Dendritic cell treated with granulocyte-macrophage colony-stimulating factor and Interleukin-4, amounts not matched to agents 40 ng/mL and 50 ng/mL, for 4 days (primary cell): ENCODE data around the gene EEFSEC.

Experiments
- H3K27ac Mint-ChIP-seq: one replicate; pipeline ENCODE4 v1.8.0; 2022; ENCODE audit warnings: mild to moderate bottlenecking, mixed read lengths
- H3K27me3 Mint-ChIP-seq: one replicate; pipeline ENCODE4 v1.8.0; 2022; ENCODE audit warnings: mild to moderate bottlenecking, mixed read lengths
- H3K36me3 Mint-ChIP-seq: one replicate; pipeline ENCODE4 v1.8.0; 2022; ENCODE audit warnings: low read depth, mixed read lengths
- H3K4me1 Mint-ChIP-seq: one replicate; pipeline ENCODE4 v1.8.0; 2022; ENCODE audit warnings: low read depth, mixed read lengths
- H3K4me3 Mint-ChIP-seq: one replicate; pipeline ENCODE4 v1.8.0; 2022; ENCODE audit warnings: mild to moderate bottlenecking, moderate library complexity, mixed read lengths
- H3K9me3 Mint-ChIP-seq: one replicate; pipeline ENCODE4 v1.8.0; 2022; ENCODE audit warnings: mixed read lengths
- intact Hi-C: fragments of 100-400 bp; cut with micrococcal nuclease; formaldehyde crosslinking; loops from one replicate; pipeline ENCODE4 v1.15.0; 2022

The EEFSEC gene

DNA sequence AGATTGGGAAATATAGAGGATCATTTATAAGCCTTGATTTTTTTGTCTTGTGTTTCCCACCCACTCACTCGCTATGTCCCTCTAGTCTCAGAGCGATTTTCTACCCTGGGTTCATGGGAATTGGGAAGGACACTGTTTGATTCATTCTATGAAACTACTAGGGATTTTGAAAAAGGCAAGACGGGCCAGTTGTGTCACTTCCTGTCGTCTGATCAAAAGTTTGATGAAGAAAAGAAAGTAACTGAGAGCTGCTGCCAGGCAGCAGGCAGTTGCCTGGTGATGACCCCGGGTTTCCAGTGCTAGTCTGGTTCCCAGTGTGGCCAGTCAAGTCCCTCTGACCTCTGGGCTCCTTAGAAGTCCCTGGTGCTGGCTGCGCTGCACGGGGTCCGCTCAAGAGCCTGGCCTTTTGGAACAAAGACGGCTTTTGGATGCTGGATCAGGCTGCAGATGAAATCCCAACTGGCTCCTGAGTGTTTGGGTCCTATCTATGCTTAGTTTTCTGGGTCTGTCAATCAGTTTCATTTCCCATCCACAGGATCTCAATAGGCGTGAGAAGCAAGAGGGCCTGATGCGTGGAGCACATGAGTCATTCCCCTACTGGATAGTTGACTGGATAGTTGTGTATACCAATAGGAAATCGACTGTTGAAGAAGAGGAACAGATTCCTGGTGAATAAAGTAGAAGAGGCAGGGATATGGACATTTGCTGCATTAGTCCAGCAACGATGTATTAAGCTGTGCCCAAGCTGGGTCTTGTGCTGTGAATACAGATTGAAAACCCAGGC lies 89.7 kb downstream of the EEFSEC start:
- no peaks in the 10 kb centered on the region for H3K27me3 Mint-ChIP-seq
- H3K36me3 Mint-ChIP-seq, result peaks cover 41% of the 10 kb centered on the region
- H3K4me3 Mint-ChIP-seq, result peak overlapping the region; percentile 35
- H3K27ac Mint-ChIP-seq, result peak overlapping the region; percentile 86
- H3K9me3 Mint-ChIP-seq, result no peaks in the 10 kb centered on the region
- peaks cover 34% of the 10 kb centered on the region for H3K4me1 Mint-ChIP-seq
- intact Hi-C loops, result no loop called here

DNA sequence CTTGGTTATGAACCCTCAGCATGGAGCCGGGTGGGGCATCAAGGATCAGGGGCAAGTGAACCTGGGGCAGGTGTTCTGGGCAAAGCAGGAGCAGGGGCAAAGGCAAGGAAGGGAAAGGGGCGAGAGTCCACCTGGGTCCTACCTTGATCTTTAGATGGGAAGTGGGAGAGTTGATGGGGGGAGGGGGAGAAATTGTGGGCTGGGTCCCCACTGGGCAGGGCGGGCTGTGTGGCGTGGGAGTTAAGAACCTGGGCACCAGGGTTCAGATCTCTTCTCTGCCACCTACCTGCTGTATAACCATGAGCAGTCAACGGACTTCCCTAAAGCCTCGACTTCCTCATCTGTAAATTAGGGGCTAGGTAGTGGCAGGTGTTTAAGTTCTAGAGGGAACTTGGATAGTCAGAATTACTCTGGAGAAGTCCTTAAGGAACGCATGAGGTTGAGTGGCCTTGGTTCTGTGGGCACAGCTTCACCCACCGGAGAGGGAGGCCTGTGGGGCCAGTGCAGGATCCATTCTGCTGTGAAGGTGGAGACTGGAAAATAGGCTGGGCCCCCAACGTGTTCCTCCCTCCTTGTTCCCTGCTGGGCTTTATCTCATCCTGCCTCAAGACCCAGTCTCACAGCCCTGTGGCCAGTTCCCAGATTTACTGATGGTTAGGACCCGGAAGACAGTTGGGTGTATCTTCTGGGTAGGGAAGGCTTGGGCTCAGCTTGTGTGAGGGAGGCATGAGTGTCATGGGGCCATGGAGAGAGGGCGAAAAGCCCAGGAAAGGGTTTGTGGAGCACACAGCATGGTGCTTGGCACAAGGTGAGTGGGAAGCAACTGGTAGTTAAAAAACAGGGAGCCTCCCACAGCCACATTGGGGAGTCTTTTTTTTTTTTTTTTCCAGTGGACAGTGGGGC lies 90.6 kb downstream of the EEFSEC start:
- Mint-ChIP-seq H3K27me3 (no peaks in the 10 kb centered on the region), H3K4me1 (peaks cover 34% of the 10 kb centered on the region), H3K36me3 (peaks cover 46% of the 10 kb centered on the region), H3K9me3 (no peaks in the 10 kb centered on the region), H3K27ac (peak overlapping the region; percentile 86), H3K4me3 (no peak overlapping the region)
- intact Hi-C loops, result no loop called here

DNA sequence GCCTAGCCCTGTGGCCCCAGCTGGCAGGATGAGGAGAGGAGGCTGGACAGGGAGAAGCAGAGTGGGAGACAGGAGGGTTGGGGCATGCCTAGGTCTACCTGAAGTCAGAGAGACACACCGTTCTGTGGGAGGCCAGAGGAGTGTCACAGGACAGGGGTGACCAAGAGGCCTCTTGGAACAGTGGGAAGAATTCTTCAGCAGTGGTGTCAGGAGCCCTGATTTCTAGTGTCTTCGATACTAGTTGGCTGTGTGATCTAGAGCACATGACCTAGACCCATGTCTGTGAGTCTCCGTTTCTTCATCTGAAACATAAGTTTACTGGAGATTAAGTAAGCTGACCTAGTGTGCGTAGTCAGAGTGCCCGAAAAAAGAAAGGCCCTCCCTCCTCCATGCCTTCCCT lies 92.2 kb downstream of the EEFSEC start:
- Mint-ChIP-seq H3K4me1 (peaks cover 19% of the 10 kb centered on the region), H3K36me3 (peaks cover 59% of the 10 kb centered on the region), H3K4me3 (no peak overlapping the region), H3K27ac (peak overlapping the region; percentile 4), H3K9me3 (no peaks in the 10 kb centered on the region), H3K27me3 (no peaks in the 10 kb centered on the region)
- intact Hi-C loops, result no loop called here

DNA sequence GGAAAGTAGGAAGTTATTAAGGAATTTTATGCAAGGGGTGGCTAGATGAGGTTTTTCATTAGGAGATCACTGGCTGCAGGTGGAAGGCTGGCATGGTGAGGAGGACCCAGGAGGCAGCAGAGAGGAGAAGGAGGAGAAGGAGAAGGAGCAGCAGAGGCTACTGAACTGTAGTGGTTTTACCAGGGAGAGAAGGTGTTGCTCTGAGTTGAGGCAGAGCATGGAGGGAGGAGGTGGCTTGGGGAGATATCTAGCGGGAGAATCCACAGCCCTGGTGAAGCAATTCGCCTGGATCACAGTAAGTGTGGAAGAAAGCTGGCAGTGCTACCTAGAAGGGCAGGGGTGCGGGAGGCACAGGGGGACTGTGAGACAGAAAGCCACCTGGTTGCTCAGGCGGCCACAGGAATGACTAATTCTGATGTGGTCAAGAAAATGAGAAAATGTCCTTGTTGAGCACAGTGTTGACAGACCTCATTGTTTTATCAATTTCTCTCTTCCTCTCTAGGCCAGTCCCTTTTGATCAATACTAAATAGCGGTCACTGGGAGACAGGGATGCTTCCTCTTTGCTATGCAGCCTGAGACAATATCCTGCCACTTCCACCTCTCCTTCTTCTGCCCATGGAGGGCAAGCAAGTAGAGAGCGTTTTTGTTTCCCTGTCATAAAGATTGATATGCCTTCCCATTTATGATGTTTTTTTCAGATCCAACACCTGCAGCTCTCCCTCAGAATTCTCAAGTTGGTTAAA lies 94.6 kb downstream of the EEFSEC start:
- peaks cover 15% of the 10 kb centered on the region for H3K4me1 Mint-ChIP-seq
- H3K36me3 Mint-ChIP-seq, result peaks cover 71% of the 10 kb centered on the region
- no peak overlapping the region for H3K27ac Mint-ChIP-seq
- no peaks in the 10 kb centered on the region for H3K27me3 Mint-ChIP-seq
- H3K4me3 Mint-ChIP-seq, result no peak overlapping the region
- intact Hi-C loops, result no loop called here
- H3K9me3 Mint-ChIP-seq, result no peaks in the 10 kb centered on the region

- Mint-ChIP-seq H3K9me3 (no peaks in the 10 kb centered on the region), H3K4me1 (peaks cover 20% of the 10 kb centered on the region), H3K27me3 (no peaks in the 10 kb centered on the region), H3K4me3 (no peak overlapping the region), H3K36me3 (peaks cover 57% of the 10 kb centered on the region), H3K27ac (no peak overlapping the region)
- intact Hi-C loops, result no loop called here
Measured at GRCh38 chr3:128252083-128252482, 98.8 kb downstream of the EEFSEC start.

DNA sequence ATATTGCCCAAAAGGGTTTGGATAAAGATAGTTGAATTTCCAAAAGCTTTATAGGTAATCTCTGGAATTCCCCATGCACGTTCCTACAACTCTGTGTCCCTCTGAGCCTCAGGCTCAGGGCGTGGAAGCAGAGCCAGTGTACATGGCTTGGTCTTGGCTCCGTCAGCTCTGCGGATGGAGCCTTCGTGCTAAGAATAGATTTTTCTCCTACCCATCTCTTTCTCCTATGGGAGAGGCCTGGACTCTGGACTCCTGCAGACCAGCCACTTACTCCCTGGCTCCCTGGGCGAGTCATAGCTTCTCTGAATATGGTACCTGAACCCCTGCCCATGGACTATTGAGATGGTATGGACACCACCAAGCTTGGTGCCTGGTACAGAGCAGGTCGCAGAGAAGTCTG lies 99.9 kb downstream of the EEFSEC start:
- Mint-ChIP-seq H3K36me3 (peaks cover 51% of the 10 kb centered on the region), H3K4me1 (peaks cover 20% of the 10 kb centered on the region), H3K27me3 (no peaks in the 10 kb centered on the region), H3K9me3 (no peaks in the 10 kb centered on the region), H3K27ac (no peak overlapping the region), H3K4me3 (no peak overlapping the region)
- intact Hi-C loops, result no loop called here

- H3K9me3 Mint-ChIP-seq, result peaks cover 2% of the 10 kb centered on the region
- intact Hi-C loops, result no loop called here
- H3K27ac Mint-ChIP-seq, result no peak overlapping the region
- H3K4me1 Mint-ChIP-seq, result peaks cover 20% of the 10 kb centered on the region
- H3K27me3 Mint-ChIP-seq, result no peaks in the 10 kb centered on the region
- peaks cover 48% of the 10 kb centered on the region for H3K36me3 Mint-ChIP-seq
- H3K4me3 Mint-ChIP-seq, result no peak overlapping the region
Measured at GRCh38 chr3:128254066-128254590, 100.8 kb downstream of the EEFSEC start.

DNA sequence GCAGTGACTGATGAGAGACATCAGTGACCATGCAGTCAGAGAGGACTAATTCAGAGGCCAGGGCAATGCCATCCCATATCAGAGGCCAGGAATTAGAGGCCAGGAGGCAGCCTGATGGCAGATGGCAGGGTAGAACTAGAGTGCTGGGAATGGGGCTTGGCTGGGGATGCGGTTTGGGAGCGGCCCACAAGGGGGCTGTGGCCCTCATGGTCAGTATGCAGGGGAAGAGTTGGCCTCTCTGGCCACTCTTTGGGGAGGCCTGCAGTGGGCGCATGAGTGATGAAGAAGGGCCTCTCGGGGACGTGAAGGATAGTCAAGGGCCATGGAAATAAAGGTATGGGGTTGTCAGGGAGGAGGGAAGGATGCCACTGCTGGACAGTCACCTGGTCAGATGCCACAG lies 101.7 kb downstream of the EEFSEC start:
- peaks cover 20% of the 10 kb centered on the region for H3K4me1 Mint-ChIP-seq
- intact Hi-C loops, result no loop called here
- H3K27ac Mint-ChIP-seq, result peak overlapping the region; percentile 1

DNA sequence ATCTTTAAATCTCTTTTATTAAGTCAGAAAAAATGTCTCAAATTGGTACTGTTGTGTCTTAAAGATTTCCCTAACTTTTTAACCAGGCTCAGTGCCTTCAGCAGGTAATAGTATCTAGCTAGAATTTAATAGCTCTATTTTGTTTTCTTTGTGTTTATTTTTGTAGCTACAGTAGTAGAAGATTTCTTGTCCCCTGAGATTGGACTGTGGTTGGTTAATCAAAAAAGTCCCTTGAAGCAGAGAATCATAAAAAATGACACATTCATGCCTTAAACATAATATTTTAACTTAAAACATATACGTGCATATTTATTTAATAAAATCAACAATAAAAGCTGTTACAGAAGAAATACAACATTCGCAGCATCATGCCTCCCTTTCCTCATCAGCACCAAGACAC lies 102.8 kb downstream of the EEFSEC start:
- peaks cover 47% of the 10 kb centered on the region for H3K36me3 Mint-ChIP-seq
- H3K4me1 Mint-ChIP-seq, result peaks cover 20% of the 10 kb centered on the region
- no peak overlapping the region for H3K27ac Mint-ChIP-seq
- H3K4me3 Mint-ChIP-seq, result no peak overlapping the region
- H3K9me3 Mint-ChIP-seq, result peaks cover 16% of the 10 kb centered on the region
- intact Hi-C loops, result no loop called here
- no peaks in the 10 kb centered on the region for H3K27me3 Mint-ChIP-seq

More for the DNA sequence above, 101.7 kb downstream of the EEFSEC start:
- peaks cover 46% of the 10 kb centered on the region for H3K36me3 Mint-ChIP-seq
- H3K4me3 Mint-ChIP-seq, result no peak overlapping the region
- H3K27me3 Mint-ChIP-seq, result no peaks in the 10 kb centered on the region
- peaks cover 10% of the 10 kb centered on the region for H3K9me3 Mint-ChIP-seq

GRCh38 chr3:128257632-128258031 lies 104.4 kb downstream of the EEFSEC start:
- intact Hi-C loops, result no loop called here
- Mint-ChIP-seq H3K4me1 (peaks cover 20% of the 10 kb centered on the region), H3K36me3 (peaks cover 54% of the 10 kb centered on the region), H3K9me3 (peaks cover 16% of the 10 kb centered on the region), H3K27me3 (no peaks in the 10 kb centered on the region), H3K4me3 (no peak overlapping the region), H3K27ac (no peak overlapping the region)

DNA sequence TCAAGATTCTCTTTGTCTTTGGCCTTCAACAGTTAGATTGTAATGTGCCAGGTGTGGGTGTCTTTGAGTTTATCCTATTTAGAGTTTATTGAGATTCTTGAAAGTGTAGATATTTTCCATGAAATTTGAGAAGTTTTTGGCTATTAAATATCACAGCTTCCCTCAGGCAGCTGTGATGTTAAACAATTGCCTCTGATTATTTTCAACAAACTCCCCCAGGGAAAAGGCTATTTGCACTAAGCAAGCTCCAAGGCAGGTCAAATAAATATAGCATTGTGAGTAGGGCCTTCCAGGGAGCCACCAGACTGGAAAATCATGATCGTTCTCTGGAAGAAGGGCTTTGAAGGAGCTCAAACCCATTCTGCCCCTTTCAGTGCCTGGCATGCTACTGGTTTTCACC lies 107.0 kb downstream of the EEFSEC start:
- intact Hi-C loops, result no loop called here
- H3K4me3 Mint-ChIP-seq, result no peak overlapping the region
- peaks cover 16% of the 10 kb centered on the region for H3K9me3 Mint-ChIP-seq
- no peaks in the 10 kb centered on the region for H3K27me3 Mint-ChIP-seq
- peaks cover 6% of the 10 kb centered on the region for H3K4me1 Mint-ChIP-seq
- peaks cover 63% of the 10 kb centered on the region for H3K36me3 Mint-ChIP-seq
- H3K27ac Mint-ChIP-seq, result no peak overlapping the region

DNA sequence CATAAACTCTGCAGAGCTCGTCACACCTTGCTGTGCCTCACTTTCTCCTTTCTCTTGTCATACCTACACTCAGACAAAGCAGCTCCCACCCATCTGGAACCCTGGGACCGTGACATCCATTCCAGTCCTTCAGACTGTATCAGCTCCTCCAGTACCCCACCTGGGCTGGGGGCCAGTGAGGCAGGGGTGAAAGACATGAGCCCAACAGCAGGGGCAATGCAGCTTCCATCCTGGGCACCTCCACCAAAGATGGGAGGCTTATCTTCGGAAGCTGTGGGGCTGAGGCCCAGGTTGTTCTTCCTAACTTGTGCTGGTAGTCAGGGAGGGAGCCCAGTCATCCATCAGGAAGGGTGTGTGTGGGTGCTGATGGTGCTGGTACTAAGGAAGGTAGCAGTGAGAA lies 109.2 kb downstream of the EEFSEC start:
- intact Hi-C loops, result no loop called here
- Mint-ChIP-seq H3K27ac (no peak overlapping the region), H3K27me3 (no peaks in the 10 kb centered on the region), H3K4me3 (no peak overlapping the region), H3K4me1 (no peaks in the 10 kb centered on the region), H3K9me3 (peaks cover 16% of the 10 kb centered on the region), H3K36me3 (peaks cover 78% of the 10 kb centered on the region)

- H3K4me3 Mint-ChIP-seq, result no peak overlapping the region
- H3K27me3 Mint-ChIP-seq, result no peaks in the 10 kb centered on the region
- intact Hi-C loops, result no loop called here
- no peaks in the 10 kb centered on the region for H3K4me1 Mint-ChIP-seq
- H3K9me3 Mint-ChIP-seq, result peaks cover 16% of the 10 kb centered on the region
- H3K27ac Mint-ChIP-seq, result no peak overlapping the region
- peaks cover 83% of the 10 kb centered on the region for H3K36me3 Mint-ChIP-seq
Measured at GRCh38 chr3:128263118-128263517, 109.8 kb downstream of the EEFSEC start.
